C1 segment of cervical spinal cord (tissue), 14 donors: Measurements from ENCODE around the gene PON2.

Experiments used
- DNase-seq, 14 donors: peaks; one replicate each; lab custom pipeline; 2025; lab: John Stamatoyannopoulos, UW

PON2 gene

GRCh38 chr7:95444796-95445195 is 10.0 kb upstream of the PON2 start:
- DNase-seq: no peak

- no peak for DNase-seq
Observed at GRCh38 chr7:95441042-95441823, 6.4 kb upstream of the PON2 start.

GRCh38 chr7:95440394-95441038 is 5.7 kb upstream of the PON2 start:
- no peak for DNase-seq

- no peak for DNase-seq
Observed at GRCh38 chr7:95436407-95436806, 1.6 kb upstream of the PON2 start.

GRCh38 chr7:95435422-95435780 is 573 bp upstream of the PON2 start:
- no peak for DNase-seq

GRCh38 chr7:95433952-95434556 is 774 bp downstream of the PON2 start:
- no peak for DNase-seq

GRCh38 chr7:95433129-95433528 is 1.7 kb downstream of the PON2 start:
- DNase-seq: no peak

GRCh38 chr7:95432606-95433005 is 2.2 kb downstream of the PON2 start:
- DNase-seq: no peak

- no peak for DNase-seq
Observed at GRCh38 chr7:95430864-95431263, 4.0 kb downstream of the PON2 start.

- DNase-seq: no peak
Observed at GRCh38 chr7:95429241-95429990, 5.4 kb downstream of the PON2 start.

GRCh38 chr7:95427914-95428516 is 6.8 kb downstream of the PON2 start:
- DNase-seq: no peak

GRCh38 chr7:95427166-95427565 is 7.7 kb downstream of the PON2 start:
- peak in 7 of 14 donors; percentile 8 to 41 (median 20) for DNase-seq

- DNase-seq: no peak
Observed at GRCh38 chr7:95425694-95426093, 9.1 kb downstream of the PON2 start.

GRCh38 chr7:95424716-95425115 is 10.1 kb downstream of the PON2 start:
- no peak for DNase-seq

- no peak for DNase-seq
Observed at GRCh38 chr7:95421847-95422444, 12.9 kb downstream of the PON2 start.

- peak in 7 of 14 donors; percentile 6 to 41 (median 19) for DNase-seq
Observed at GRCh38 chr7:95421000-95421846, 13.6 kb downstream of the PON2 start.

- no peak for DNase-seq
Observed at GRCh38 chr7:95412075-95412474, 22.8 kb downstream of the PON2 start.

- no peak for DNase-seq
Observed at GRCh38 chr7:95411666-95412065, 23.2 kb downstream of the PON2 start.

GRCh38 chr7:95411036-95411435 is 23.8 kb downstream of the PON2 start:
- no peak for DNase-seq

GRCh38 chr7:95407751-95408150 is 27.1 kb downstream of the PON2 start:
- no peak for DNase-seq
